Right lung (tissue), 10 donors: ENCODE data around the gene MYL6B. TPM values are rescaled to one million over a fixed set of nuclear protein-coding genes. Genes with fewer than 3 reads are reported as not detected.

ENCODE experiments used
- DNase-seq, 2 donors: peaks; one replicate each; pipeline ENCODE4 v3.0.0-alpha.2; 2013
- long read RNA-seq, 8 donors: transcript quantifications; one replicate each; lab custom pipeline, GENCODE V29; 2026
- polyA plus RNA-seq, 5 donors: library from polyadenylated mRNA; unstranded; fragments of 120-200 nt; gene quantifications; one replicate each; pipeline versions ENCODE4 v1.2.1 to v1.2.3, GENCODE V29; 2013; ENCODE audit warnings: inconsistent platforms in 1 of 5, low replicate concordance in 1 of 5; ENCODE audit not compliant: insufficient read length in 5 of 5, insufficient read depth in 1 of 5

MYL6B gene
- polyA plus RNA-seq = 100 to 1,000 TPM; 162 to 215 (median 172) TPM
- long read RNA-seq, donor 1, transcript MYL6B-208 (3 exons, 322 nt) = major isoform, 16 of 83 reads
- long read RNA-seq, donor 1, partial matches to known transcripts = 19 of 83 reads
- long read RNA-seq, donor 1, other reads (novel, unspliced or antisense) = 36 of 83 reads
- long read RNA-seq, donor 2, transcript MYL6B-208 (3 exons, 322 nt) = major isoform, 7 of 63 reads
- long read RNA-seq, donor 2, partial matches to known transcripts = 23 of 63 reads
- long read RNA-seq, donor 2, other reads (novel, unspliced or antisense) = 29 of 63 reads
- long read RNA-seq, donor 3, transcript MYL6B-208 (3 exons, 322 nt) = major isoform, 14 of 121 reads
- long read RNA-seq, donor 3, partial matches to known transcripts = 67 of 121 reads
- long read RNA-seq, donor 3, other reads (novel, unspliced or antisense) = 32 of 121 reads
- long read RNA-seq, donor 4, transcript MYL6B-208 (3 exons, 322 nt) = major isoform, 8 of 32 reads
- long read RNA-seq, donor 4, partial matches to known transcripts = 7 of 32 reads
- long read RNA-seq, donor 4, other reads (novel, unspliced or antisense) = 11 of 32 reads
- long read RNA-seq, donor 5, transcript MYL6B-201 (5 exons, 1,258 nt) = minor isoform, 7 of 191 reads
- long read RNA-seq, donor 5, transcript MYL6B-208 (3 exons, 322 nt) = major isoform, 19 of 191 reads
- long read RNA-seq, donor 5, partial matches to known transcripts = 87 of 191 reads
- long read RNA-seq, donor 5, other reads (novel, unspliced or antisense) = 73 of 191 reads
- long read RNA-seq, donor 6, transcript MYL6B-202 (2 exons, 887 nt) = minor isoform, 6 of 86 reads
- long read RNA-seq, donor 6, transcript MYL6B-208 (3 exons, 322 nt) = major isoform, 10 of 86 reads
- long read RNA-seq, donor 6, partial matches to known transcripts = 23 of 86 reads
- long read RNA-seq, donor 6, other reads (novel, unspliced or antisense) = 40 of 86 reads
- long read RNA-seq, donor 7, transcript MYL6B-208 (3 exons, 322 nt) = major isoform, 5 of 122 reads
- long read RNA-seq, donor 7, partial matches to known transcripts = 109 of 122 reads
- long read RNA-seq, donor 7, other reads (novel, unspliced or antisense) = 7 of 122 reads
- long read RNA-seq, donor 8, transcript MYL6B-208 (3 exons, 322 nt) = major isoform, 9 of 40 reads
- long read RNA-seq, donor 8, partial matches to known transcripts = 6 of 40 reads
- long read RNA-seq, donor 8, other reads (novel, unspliced or antisense) = 23 of 40 reads

DNA sequence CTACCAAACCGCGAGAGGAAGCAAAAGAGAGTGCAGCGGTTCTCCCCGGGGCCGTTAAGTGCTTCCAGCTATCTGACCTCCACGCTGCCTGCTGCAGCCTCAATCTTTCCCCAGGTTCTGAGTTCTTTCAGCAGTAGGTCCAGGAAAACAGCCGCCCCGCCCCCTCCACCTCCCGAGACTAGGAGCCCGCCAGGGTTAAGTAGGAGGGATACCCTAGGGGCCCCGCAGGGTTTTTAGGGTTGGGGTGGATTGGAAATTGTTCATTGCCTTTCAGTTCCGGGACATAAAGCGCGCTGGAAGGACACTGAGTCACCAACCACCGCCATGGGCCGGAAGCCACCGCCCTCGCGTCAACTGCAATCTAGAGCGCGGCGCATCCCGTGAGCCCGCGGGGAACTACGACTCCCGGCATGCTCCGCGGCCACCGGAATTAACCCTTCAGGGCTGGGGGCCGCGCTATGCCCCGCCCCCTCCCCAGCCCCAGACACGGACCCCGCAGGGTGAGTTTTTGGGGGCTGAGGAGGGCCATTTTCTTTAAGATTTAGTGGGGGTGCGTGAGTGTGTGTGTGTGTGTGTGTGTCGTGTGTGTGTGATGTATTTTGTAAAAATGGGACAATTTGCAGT lies at the start of gene MYL6B:
Gene MYL6B (plus strand): TSS at position 456 of the 624 bp plus-strand sequence. CDS start 1,332 bp downstream, outside the sequence.
- DNase-seq = peak; percentile 91

DNA sequence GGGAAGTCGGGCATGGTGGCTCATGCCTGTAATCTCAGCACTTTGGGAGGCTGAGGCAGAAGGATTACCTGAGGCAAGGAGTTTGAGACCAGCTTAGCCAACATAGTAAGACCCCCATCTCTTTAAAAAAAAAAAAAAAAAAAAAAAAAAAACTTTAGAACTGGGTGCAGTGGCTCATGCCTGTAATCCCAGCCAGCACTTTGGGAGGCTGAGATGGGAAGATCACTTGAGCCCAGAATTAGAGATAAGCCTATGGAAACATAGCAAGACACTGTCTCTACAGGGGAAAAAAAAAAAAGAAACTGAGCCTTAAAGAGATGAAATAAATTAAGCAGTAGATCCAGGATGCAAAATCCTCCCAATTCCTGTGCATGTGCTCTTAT lies 49.7 kb upstream of the MYL6B start:
- DNase-seq = no peak

DNA sequence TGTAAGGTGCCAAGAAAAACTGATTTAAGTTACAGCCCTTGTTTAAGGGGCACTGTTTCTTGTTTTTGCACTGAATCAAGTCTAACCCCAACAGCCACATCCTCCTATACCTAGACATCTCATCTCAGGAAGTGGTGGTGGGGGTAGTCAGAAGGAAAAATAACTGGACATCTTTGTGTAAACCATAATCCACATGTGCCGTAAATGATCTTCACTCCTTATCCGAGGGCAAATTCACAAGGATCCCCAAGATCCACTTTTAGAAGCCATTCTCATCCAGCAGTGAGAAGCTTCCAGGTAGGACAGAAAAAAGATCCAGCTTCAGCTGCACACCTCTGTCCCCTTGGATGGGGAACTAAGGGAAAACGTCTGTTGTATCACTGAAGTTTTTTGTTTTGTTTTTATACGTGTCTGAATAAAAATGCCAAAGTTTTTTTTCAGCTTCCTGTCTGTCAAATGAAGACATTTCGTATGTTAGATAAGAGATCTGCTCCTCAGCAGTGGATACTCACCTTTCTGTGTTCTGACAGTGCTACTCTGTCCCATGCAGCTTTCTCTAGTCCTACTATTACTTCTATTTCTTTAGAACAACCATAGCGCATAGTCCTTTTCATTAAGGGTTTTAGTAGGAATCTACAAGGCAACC lies 49.2 kb upstream of the MYL6B start:
- no peak for DNase-seq

GRCh38 chr12:56103823-56104108 lies 48.6 kb upstream of the MYL6B start:
- no peak for DNase-seq

- DNase-seq = peak; percentile 98
Observed at GRCh38 chr12:56104109-56104814, 48.1 kb upstream of the MYL6B start, which contains the start of gene PA2G4. PA2G4 (plus strand) TSS chr12:56104559; CDS start chr12:56104738, 179 bp downstream.

DNA sequence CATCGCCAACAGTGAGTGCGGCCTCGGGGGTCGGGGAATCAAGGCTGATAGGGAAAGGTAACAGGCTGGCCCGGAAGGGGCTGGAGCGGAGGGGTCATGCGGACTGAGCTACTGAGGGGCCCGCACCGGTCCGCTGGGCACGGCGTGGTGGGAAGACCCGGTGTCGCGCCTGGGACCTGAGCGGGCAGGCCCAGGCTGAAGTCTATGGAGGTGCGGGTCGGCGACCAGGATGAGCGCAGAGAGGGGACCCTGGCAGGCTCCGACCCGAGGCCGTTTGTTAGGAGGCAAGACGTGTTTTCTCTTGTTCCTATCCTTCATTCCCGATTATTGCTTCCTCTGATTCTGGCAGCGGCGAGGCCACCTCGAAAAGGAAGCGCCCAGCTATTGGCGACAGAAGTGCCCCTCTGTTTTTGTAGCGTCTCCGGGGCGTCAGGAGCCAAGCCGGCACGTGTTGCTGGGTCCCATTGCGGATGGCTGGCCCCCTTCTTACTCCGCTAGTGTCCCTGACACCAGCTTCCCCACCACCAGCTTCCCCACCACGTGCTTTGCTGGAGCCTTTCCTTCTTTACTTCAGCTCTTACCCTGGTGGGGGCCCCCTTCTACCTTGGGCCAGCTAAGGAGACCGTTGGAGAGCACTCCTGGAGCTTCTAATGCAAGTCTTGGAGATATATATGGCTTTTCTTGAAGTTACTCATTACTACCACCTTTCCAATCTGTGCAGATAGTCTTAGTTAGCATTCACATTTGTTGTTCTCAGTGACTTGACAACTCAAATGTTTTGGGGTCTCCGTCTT lies 47.4 kb upstream of the MYL6B start:
- DNase-seq = no peak

DNA sequence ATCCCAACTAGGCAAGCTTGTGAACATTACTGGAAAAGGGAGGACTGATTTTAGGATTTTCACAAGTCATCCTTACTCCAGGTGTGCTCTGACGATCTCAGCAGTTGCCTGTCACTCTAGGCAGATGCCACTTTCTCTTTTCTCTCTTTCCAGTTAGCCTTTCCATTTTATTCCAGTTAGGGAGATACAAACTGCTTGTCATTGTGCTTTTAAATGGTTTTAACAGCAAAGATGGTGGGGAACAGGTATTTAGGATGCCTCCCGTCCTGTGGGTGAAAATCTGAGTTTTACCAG lies 46.8 kb upstream of the MYL6B start:
- no peak for DNase-seq

- no peak for DNase-seq
Observed at GRCh38 chr12:56107242-56107641, 45.1 kb upstream of the MYL6B start.

GRCh38 chr12:56110571-56110970 lies 41.8 kb upstream of the MYL6B start:
- DNase-seq = no peak

DNA sequence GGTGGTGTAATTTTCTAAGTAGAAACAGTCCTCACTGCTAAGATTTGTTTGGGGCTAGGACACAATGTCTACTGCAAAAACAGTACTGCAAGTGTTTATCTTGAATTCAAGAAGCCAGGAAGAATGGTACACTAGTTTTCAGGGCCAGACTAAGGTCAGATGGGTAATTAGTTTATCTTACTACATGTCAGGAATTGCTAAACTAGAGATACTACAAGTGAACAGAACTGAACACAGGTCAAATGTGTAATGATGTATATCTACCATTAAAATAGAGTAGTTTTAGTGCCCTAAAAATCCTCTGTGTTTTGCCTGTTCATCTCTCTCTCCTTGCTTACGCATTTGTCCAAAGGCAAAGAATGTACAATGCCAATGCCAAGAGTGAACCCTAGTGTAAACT lies 38.3 kb upstream of the MYL6B start:
- no peak for DNase-seq

DNA sequence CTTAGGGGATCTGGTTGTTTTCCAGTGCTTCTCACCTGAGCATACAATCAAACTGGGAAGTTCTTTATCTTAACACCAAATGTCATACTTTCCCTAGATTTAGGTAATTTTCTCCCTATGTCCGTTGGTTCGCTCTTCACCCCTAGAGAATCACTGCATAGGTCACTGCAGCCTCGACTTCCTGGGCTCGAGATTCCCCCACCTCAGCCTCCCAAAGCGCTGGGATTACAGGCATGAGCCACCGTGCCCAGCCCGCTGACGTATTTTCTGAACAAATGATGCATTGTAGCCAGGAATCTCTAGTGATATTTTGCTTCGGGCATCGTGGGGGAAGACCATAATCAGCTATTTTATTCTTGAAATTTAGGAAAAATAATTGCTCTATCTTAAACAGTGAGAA lies 37.1 kb upstream of the MYL6B start:
- DNase-seq = peak in 1 of 2 donors; percentile 9

- peak; percentile 98 for DNase-seq
Observed at GRCh38 chr12:56116267-56117081, 35.9 kb upstream of the MYL6B start, which contains the start of gene RPL41. RPL41 (plus strand) TSS chr12:56116633.

DNA sequence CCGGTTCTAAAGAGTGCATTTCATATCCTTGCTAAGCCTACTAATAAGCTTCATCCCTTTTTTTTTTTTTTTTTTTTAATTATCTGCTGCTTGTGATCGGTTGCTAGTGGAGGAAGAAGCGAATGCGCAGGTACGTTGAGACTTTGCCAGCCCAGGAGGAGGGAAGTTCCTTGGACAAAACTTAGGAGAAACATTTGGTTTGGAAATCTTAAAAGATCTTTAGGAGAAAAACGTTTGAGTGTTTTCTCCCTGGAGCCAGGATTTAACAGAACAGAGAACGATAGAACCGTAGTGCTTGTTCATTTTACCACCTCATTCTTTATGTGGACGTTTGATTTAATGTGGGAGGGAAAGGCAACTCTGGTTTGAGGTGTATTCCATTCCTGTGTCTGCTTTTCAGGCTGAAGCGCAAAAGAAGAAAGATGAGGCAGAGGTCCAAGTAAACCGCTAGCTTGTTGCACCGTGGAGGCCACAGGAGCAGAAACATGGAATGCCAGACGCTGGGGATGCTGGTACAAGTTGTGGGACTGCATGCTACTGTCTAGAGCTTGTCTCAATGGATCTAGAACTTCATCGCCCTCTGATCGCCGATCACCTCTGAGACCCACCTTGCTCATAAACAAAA lies 35.2 kb upstream of the MYL6B start:
- peak in 1 of 2 donors; percentile 13 for DNase-seq

DNA sequence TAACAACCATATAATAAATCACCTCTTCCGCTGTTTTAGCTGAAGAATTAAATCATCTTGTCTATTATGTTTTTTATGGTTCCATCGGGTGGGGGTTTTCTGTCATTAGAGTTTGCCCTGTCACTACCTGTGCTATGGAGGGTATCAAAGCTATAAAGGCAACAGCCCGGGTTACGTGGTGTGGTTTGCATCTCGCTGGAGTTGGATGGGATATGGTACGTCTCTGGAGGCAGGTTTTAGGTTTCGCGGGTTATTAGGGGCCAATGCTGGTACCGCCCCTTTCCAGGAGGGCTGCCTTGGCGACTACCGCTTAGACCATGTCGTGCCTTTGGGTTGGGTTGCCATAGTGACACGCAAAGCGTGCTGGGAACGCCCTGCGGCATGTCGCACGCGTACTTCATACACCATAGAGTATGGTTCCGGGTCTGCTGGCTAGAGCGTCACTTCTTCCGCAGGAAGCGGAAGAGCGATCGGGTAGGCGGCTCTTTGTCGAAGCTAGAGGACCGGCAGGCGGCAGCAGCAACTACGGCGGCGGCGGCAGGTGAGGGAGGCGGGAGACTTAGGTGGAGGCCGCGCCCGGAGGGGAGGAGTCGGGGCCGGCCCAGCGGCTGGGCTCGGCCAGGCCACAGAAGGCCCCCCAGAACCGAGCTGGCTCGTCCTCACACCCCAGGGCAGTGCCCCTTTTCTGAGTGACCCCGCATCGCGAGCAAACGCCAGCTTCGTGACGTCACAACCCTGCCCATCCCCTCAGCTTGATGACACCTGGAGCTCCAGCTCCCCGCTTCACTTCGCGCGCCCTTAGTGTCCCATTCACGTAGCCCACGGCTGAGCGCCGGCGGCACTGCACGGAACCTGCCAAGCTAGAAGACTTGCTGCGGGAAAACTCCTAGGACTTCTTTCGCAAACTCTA lies 34.4 kb upstream of the MYL6B start, which contains the start of gene ZC3H10:
Gene ZC3H10 (plus strand): TSS at position 489 of the 910 bp plus-strand sequence. CDS start 2,297 bp downstream, outside the sequence.
- DNase-seq = peak; percentile 99

GRCh38 chr12:56118688-56119357 lies 33.6 kb upstream of the MYL6B start:
- no peak for DNase-seq

- peak; percentile 73 to 78 for DNase-seq
Observed at GRCh38 chr12:56119361-56119796, 33.0 kb upstream of the MYL6B start.
